Loucy (cell line): ENCODE results near the gene CBX2.

ENCODE experiments used
- H2AFZ ChIP-seq: fragments of 200-600 bp; sonication (generic); 2 replicates; pipeline ENCODE4 v1.6.0; 2016; ENCODE audit warnings: antibody characterized with exemption, mild to moderate bottlenecking, low read length, moderate library complexity
- H3F3A ChIP-seq: fragments of 200-600 bp; 2 replicates; pipeline ENCODE4 v1.6.0; 2016; ENCODE audit warnings: antibody characterized with exemption, low read depth, mild to moderate bottlenecking
- H3K27me3 ChIP-seq: fragments of 200-600 bp; sonication (generic); 2 replicates; pipeline ENCODE4 v1.6.1; 2014; ENCODE audit warnings: low read length, mild to moderate bottlenecking; ENCODE audit not compliant: insufficient read depth, poor library complexity, severe bottlenecking
- H3K36me3 ChIP-seq: fragments of 200-600 bp; sonication (generic); 2 replicates; pipeline ENCODE4 v1.6.1; 2016; ENCODE audit warnings: low read length; ENCODE audit not compliant: insufficient read depth
- H3K4me1 ChIP-seq: fragments of 200-600 bp; sonication (generic); 2 replicates; pipeline ENCODE4 v1.5.1; 2014; ENCODE audit warnings: low read length, mild to moderate bottlenecking; ENCODE audit not compliant: insufficient read depth, poor library complexity, severe bottlenecking
- H3K4me2 ChIP-seq: fragments of 200-600 bp; sonication (generic); 2 replicates; pipeline ENCODE4 v1.6.0; 2014; ENCODE audit warnings: antibody characterized with exemption, low read length, low read depth, mild to moderate bottlenecking; ENCODE audit not compliant: poor library complexity, severe bottlenecking
- H3K4me3 ChIP-seq: fragments of 200-600 bp; sonication (generic); 2 replicates; pipeline ENCODE4 v1.5.1; 2014; ENCODE audit warnings: low read length, mild to moderate bottlenecking, mixed read lengths; ENCODE audit not compliant: poor library complexity, severe bottlenecking
- H3K79me2 ChIP-seq: fragments of 200-600 bp; sonication (generic); 2 replicates; pipeline ENCODE4 v1.6.1; 2014; ENCODE audit warnings: low read length; ENCODE audit not compliant: insufficient read depth
- H3K9ac ChIP-seq: fragments of 200-600 bp; sonication (generic); 2 replicates; pipeline ENCODE4 v1.6.0; 2014; ENCODE audit warnings: mild to moderate bottlenecking, low read depth, low read length, moderate library complexity; ENCODE audit not compliant: poor library complexity, severe bottlenecking
- H3K9me2 ChIP-seq: fragments of 200-600 bp; sonication (generic); replicated peaks from 2 replicates; pipeline ENCODE4 v1.6.1; 2016; ENCODE audit warnings: low read depth, low read length, mixed read lengths
- H3K9me3 ChIP-seq: fragments of 200-600 bp; sonication (generic); 2 replicates; pipeline ENCODE4 v1.6.1; 2014; ENCODE audit warnings: mild to moderate bottlenecking, antibody characterized with exemption, low read length, low read depth; ENCODE audit not compliant: insufficient read depth
- H4K20me1 ChIP-seq: fragments of 200-600 bp; sonication (generic); 2 replicates; pipeline ENCODE4 v1.6.0; 2014; ENCODE audit warnings: antibody characterized with exemption, low read length, mild to moderate bottlenecking; ENCODE audit not compliant: insufficient read depth, poor library complexity, severe bottlenecking
- CTCF ChIP-seq: fragments of 200-600 bp; sonication (generic); conservative IDR thresholded peaks from 2 replicates; pipeline ENCODE4 v1.5.1; 2014; ENCODE audit warnings: mild to moderate bottlenecking, antibody characterized with exemption, low read length
- EZH2phosphoT487 ChIP-seq: fragments of 200-600 bp; IDR thresholded peaks from 2 replicates; pipeline ENCODE4 v1.6.1; 2018; ENCODE audit warnings: antibody characterized with exemption, mild to moderate bottlenecking, moderate library complexity, borderline replicate concordance

The CBX2 gene

GRCh38 chr17:79738643-79739042, 39.3 kb upstream of the CBX2 start:
- Histone ChIP-seq H3K36me3 (no peaks in the 10 kb centered on the region), H3K9me2 (no peaks in the 10 kb centered on the region), H3K79me2 (no peaks in the 10 kb centered on the region), H3K4me1 (peaks cover 4% of the 10 kb centered on the region), H3K4me3 (no peak overlapping the region), H3K4me2 (no peak overlapping the region), H3F3A (no peaks in the 10 kb centered on the region), H3K9me3 (no peaks in the 10 kb centered on the region), H3K9ac (no peak overlapping the region), H3K27me3 (no peaks in the 10 kb centered on the region), H4K20me1 (no peaks in the 10 kb centered on the region), H2AFZ (no peak overlapping the region)
- TF ChIP-seq CTCF, result no peak
- TF ChIP-seq EZH2phosphoT487, result no peak

GRCh38 chr17:79739148-79740062, 38.5 kb upstream of the CBX2 start:
- Histone ChIP-seq H3K4me3 (no peak overlapping the region), H3K9me2 (no peaks in the 10 kb centered on the region), H3K4me2 (no peak overlapping the region), H3K4me1 (peaks cover 4% of the 10 kb centered on the region), H4K20me1 (no peaks in the 10 kb centered on the region), H3K9ac (no peak overlapping the region), H3K79me2 (no peaks in the 10 kb centered on the region), H3K27me3 (no peaks in the 10 kb centered on the region), H3K9me3 (no peaks in the 10 kb centered on the region), H2AFZ (no peak overlapping the region), H3K36me3 (no peaks in the 10 kb centered on the region), H3F3A (no peaks in the 10 kb centered on the region)
- TF ChIP-seq EZH2phosphoT487, result no peak
- no peak for TF ChIP-seq CTCF

GRCh38 chr17:79740413-79740812, 37.5 kb upstream of the CBX2 start:
- peaks cover 4% of the 10 kb centered on the region for H3K4me1 ChIP-seq
- TF ChIP-seq EZH2phosphoT487 (no peak), CTCF (no peak)
- H3K27me3 ChIP-seq, result no peaks in the 10 kb centered on the region
- no peak overlapping the region for H3K4me3 ChIP-seq
- H3K36me3 ChIP-seq, result no peaks in the 10 kb centered on the region
- no peaks in the 10 kb centered on the region for H3K9me2 ChIP-seq
- H3K4me2 ChIP-seq, result no peak overlapping the region
- H3K9me3 ChIP-seq, result no peaks in the 10 kb centered on the region
- H2AFZ ChIP-seq, result 0 out of 2 replicates have a peak overlapping the region, but pooled peaks have one; percentile 39
- H3K79me2 ChIP-seq, result no peaks in the 10 kb centered on the region
- no peak overlapping the region for H3K9ac ChIP-seq
- no peaks in the 10 kb centered on the region for H3F3A ChIP-seq
- H4K20me1 ChIP-seq, result no peaks in the 10 kb centered on the region
